Thymus (tissue), 14 donors: ENCODE data around the gene RHBDD2. TPM values are rescaled to one million over a fixed set of nuclear protein-coding genes. Genes with fewer than 3 reads are reported as not detected.
"Not testable (repeated sequence)": the region's sequence is repeated elsewhere in the genome, so short reads cannot be mapped to it uniquely, and the experiment has no call there.

ENCODE experiments used
- DNase-seq, 9 donors: peaks; one replicate each; pipeline ENCODE4 v3.0.0-alpha.2; 2013; ENCODE audit warnings: low spot score in 9 of 9, low read depth in 6 of 9, missing footprints in 1 of 9
- H3K27ac ChIP-seq, 2 donors: one replicate each; pipeline ENCODE4 v1.5.1; 2013; ENCODE audit warnings: control low read depth in 1 of 2, low read depth in 1 of 2, low read length in 1 of 2, mild to moderate bottlenecking in 1 of 2, moderate library complexity in 1 of 2
- H3K27me3 ChIP-seq, 2 donors: one replicate each; pipeline ENCODE4 v1.5.1; 2013; ENCODE audit warnings: low read length in 1 of 2; ENCODE audit not compliant: control insufficient read depth in 2 of 2, insufficient read depth in 1 of 2
- H3K36me3 ChIP-seq, 2 donors: one replicate each; pipeline ENCODE4 v1.5.1; 2013; ENCODE audit warnings: low read length in 1 of 2, mild to moderate bottlenecking in 1 of 2, moderate library complexity in 1 of 2; ENCODE audit not compliant: control insufficient read depth in 2 of 2, insufficient read depth in 2 of 2
- H3K4me1 ChIP-seq, 2 donors: one replicate each; pipeline ENCODE4 v1.5.1; 2013; ENCODE audit warnings: low read length in 2 of 2; ENCODE audit not compliant: control insufficient read depth in 2 of 2, insufficient read depth in 2 of 2
- H3K4me3 ChIP-seq, 2 donors: one replicate each; pipeline ENCODE4 v1.5.1; 2013; ENCODE audit warnings: low read length in 2 of 2, control low read depth in 1 of 2, mild to moderate bottlenecking in 1 of 2
- H3K9me3 ChIP-seq, 2 donors: one replicate each; pipeline ENCODE4 v1.5.1; 2013; ENCODE audit warnings: low read length in 1 of 2, mild to moderate bottlenecking in 1 of 2; ENCODE audit not compliant: control insufficient read depth in 2 of 2, insufficient read depth in 1 of 2
- WGBS: extraction: QIAGEN DNeasy Blood & Tissue Kit; methylation state at CpG from one replicate; pipeline ENCODE4 v1.1.7; 2013; 5-methylcytosine and 5-hydroxymethylcytosine counted together
- long read RNA-seq, 10 donors: transcript quantifications; one replicate each; lab custom pipeline, GENCODE V29; 2026
- polyA plus RNA-seq: library from polyadenylated mRNA; stranded (reverse); fragments of 200-250 nt; gene quantifications from one replicate; pipeline ENCODE4 v1.2.3, GENCODE V29; 2013
- total RNA-seq: library from RNA; stranded (reverse); fragments of 120-200 nt; gene quantifications from one replicate; pipeline ENCODE4 v1.2.4, GENCODE V29; 2013
- donor health status: healthy.

Gene RHBDD2
- total RNA-seq, result 18.3 TPM
- polyA plus RNA-seq, result 90.7 TPM
- long read RNA-seq, donor 1, partial matches to known transcripts, result 0 of 2 reads
- long read RNA-seq, donor 1, other reads (novel, unspliced or antisense), result 0 of 2 reads
- long read RNA-seq, donor 2, result 0 reads
- long read RNA-seq, donor 3, transcript RHBDD2-202 (5 exons, 1,878 nt), result minor isoform, 6 of 27 reads
- long read RNA-seq, donor 3, transcript RHBDD2-201 (4 exons, 1,802 nt), result major isoform, 13 of 27 reads
- long read RNA-seq, donor 3, partial matches to known transcripts, result 6 of 27 reads
- long read RNA-seq, donor 3, other reads (novel, unspliced or antisense), result 0 of 27 reads
- long read RNA-seq, donor 4, transcript RHBDD2-201 (4 exons, 1,802 nt), result major isoform, 5 of 13 reads
- long read RNA-seq, donor 4, partial matches to known transcripts, result 5 of 13 reads
- long read RNA-seq, donor 4, other reads (novel, unspliced or antisense), result 0 of 13 reads
- long read RNA-seq, donor 5, transcript RHBDD2-201 (4 exons, 1,802 nt), result major isoform, 10 of 24 reads
- long read RNA-seq, donor 5, transcript RHBDD2-203 (3 exons, 1,274 nt), result minor isoform, 8 of 24 reads
- long read RNA-seq, donor 5, partial matches to known transcripts, result 0 of 24 reads
- long read RNA-seq, donor 5, other reads (novel, unspliced or antisense), result 0 of 24 reads
- long read RNA-seq, donor 6, transcript RHBDD2-201 (4 exons, 1,802 nt), result minor isoform, 9 of 29 reads
- long read RNA-seq, donor 6, transcript RHBDD2-203 (3 exons, 1,274 nt), result major isoform, 17 of 29 reads
- long read RNA-seq, donor 6, partial matches to known transcripts, result 0 of 29 reads
- long read RNA-seq, donor 6, other reads (novel, unspliced or antisense), result 0 of 29 reads
- long read RNA-seq, donor 7, transcript RHBDD2-203 (3 exons, 1,274 nt), result minor isoform, 5 of 32 reads
- long read RNA-seq, donor 7, transcript RHBDD2-201 (4 exons, 1,802 nt), result major isoform, 22 of 32 reads
- long read RNA-seq, donor 7, partial matches to known transcripts, result 0 of 32 reads
- long read RNA-seq, donor 7, other reads (novel, unspliced or antisense), result 0 of 32 reads
- long read RNA-seq, donor 8, partial matches to known transcripts, result 0 of 7 reads
- long read RNA-seq, donor 8, other reads (novel, unspliced or antisense), result 0 of 7 reads
- long read RNA-seq, donor 9, transcript RHBDD2-201 (4 exons, 1,802 nt), result major isoform, 11 of 19 reads
- long read RNA-seq, donor 9, partial matches to known transcripts, result 0 of 19 reads
- long read RNA-seq, donor 9, other reads (novel, unspliced or antisense), result 0 of 19 reads
- long read RNA-seq, donor 10, transcript RHBDD2-201 (4 exons, 1,802 nt), result major isoform, 18 of 35 reads
- long read RNA-seq, donor 10, transcript RHBDD2-202 (5 exons, 1,878 nt), result minor isoform, 7 of 35 reads
- long read RNA-seq, donor 10, transcript RHBDD2-203 (3 exons, 1,274 nt), result minor isoform, 10 of 35 reads
- long read RNA-seq, donor 10, partial matches to known transcripts, result 0 of 35 reads
- long read RNA-seq, donor 10, other reads (novel, unspliced or antisense), result 0 of 35 reads

DNA sequence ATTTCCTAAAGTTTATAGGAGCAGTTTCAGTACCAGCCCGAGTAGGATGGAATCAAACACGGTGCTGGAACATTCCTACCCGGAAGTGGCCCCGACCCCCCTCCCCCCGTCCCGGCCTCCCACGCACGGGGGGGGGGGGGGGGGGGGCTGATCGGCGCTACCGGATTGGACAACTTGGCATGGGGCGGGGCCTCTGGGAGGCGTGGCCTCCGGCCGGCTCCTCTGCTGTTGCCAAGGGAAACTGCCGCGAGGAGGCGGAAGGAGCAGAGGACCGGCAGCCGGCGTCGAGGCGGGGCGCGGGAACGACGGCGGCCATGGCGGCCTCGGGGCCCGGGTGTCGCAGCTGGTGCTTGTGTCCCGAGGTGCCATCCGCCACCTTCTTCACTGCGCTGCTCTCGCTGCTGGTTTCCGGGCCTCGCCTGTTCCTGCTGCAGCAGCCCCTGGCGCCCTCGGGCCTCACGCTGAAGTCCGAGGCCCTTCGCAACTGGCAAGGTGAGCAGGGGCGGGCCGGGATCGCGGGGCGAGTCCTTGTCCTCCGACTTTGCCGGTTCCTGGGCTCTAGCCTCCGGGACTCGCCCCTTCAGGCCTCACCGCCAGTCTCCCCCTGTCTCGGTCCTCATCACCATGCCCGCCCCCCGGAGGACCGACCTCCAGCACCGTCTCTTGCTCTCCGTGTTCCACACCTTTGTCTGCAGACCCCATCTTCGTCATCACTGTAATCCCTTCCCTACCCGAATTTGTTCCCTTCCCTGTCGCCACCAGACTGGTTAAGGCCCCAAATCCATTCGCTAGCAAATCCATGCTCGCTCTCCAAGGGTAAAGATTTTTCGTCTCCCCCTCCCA, at the start of gene RHBDD2:
Gene RHBDD2, plus strand, starts transcription at position 266 of the 843 bp plus-strand sequence. Its CDS starts 49 bp downstream, at position 315.
- 2% methylated on average over 63 of the region's 65 CpGs for WGBS
- Histone ChIP-seq H3K4me1 (peaks cover 10 to 31% of the 10 kb centered on the region in 2 donors), H3K36me3 (peaks cover 26 to 27% of the 10 kb centered on the region in 2 donors), H3K27ac (peak within 1 kb of the TSS; percentile 85 to 90), H3K9me3 (no peaks in the 10 kb centered on the region), H3K4me3 (peak within 1 kb of the TSS; percentile 88 to 91), H3K27me3 (no peaks in the 10 kb centered on the region)
- peak; percentile 76 to 97 (median 92) for DNase-seq

DNA sequence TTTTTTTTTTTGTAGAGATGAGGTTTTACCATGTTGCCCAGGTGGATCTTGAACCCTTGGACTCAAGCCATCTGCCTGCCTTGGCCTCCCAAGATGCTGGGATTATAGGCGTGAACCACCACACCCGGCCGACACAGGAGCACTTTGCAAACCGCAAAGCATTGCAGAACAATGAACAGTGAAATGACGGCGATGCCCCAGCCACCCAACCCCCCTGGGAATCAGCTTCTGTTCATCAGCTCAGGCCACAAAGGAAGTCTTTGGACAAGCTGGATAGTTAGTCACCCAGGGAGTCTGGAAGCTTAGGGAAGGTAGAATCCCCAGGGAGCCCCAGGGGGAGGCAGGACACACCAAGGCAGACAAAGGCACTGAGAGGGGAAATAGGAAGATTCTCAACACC, 49.2 kb upstream of the RHBDD2 start:
- not testable (repeated sequence) for H3K4me3 ChIP-seq, H3K9me3 ChIP-seq, H3K36me3 ChIP-seq, H3K27me3 ChIP-seq, H3K4me1 ChIP-seq, DNase-seq, H3K27ac ChIP-seq
- 88% methylated on average over 6 of the region's 6 CpGs for WGBS

- Histone ChIP-seq H3K4me3 (no peak overlapping the region), H3K36me3 (no peaks in the 10 kb centered on the region), H3K4me1 (no peaks in the 10 kb centered on the region), H3K9me3 (no peaks in the 10 kb centered on the region), H3K27ac (no peak overlapping the region), H3K27me3 (no peaks in the 10 kb centered on the region)
- 92% methylated on average over 6 of the region's 6 CpGs for WGBS
- DNase-seq, result no peak
Measured at GRCh38 chr7:75830978-75831377, 47.9 kb upstream of the RHBDD2 start.

DNA sequence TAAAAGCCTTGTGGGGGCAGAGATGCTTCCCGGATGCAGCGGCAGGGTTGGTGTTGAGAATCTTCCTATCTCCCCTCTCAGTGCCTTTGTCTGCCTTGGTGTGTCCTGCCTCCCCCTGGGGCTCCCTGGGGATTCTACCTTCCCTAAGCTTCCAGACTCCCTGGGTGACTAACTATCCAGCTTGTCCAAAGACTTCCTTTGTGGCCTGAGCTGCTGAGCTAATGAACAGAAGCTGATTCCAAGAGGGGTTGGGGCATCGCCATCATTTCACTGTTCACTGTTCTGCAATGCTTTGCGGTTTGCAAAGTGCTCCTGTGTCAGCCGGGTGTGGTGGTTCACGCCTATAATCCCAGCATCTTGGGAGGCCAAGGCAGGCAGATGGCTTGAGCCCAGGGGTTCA, 45.2 kb upstream of the RHBDD2 start:
- not testable (repeated sequence) for H3K27me3 ChIP-seq, H3K9me3 ChIP-seq, H3K4me3 ChIP-seq, H3K27ac ChIP-seq, DNase-seq, H3K4me1 ChIP-seq, H3K36me3 ChIP-seq
- 97% methylated on average over 6 of the region's 6 CpGs for WGBS

DNA sequence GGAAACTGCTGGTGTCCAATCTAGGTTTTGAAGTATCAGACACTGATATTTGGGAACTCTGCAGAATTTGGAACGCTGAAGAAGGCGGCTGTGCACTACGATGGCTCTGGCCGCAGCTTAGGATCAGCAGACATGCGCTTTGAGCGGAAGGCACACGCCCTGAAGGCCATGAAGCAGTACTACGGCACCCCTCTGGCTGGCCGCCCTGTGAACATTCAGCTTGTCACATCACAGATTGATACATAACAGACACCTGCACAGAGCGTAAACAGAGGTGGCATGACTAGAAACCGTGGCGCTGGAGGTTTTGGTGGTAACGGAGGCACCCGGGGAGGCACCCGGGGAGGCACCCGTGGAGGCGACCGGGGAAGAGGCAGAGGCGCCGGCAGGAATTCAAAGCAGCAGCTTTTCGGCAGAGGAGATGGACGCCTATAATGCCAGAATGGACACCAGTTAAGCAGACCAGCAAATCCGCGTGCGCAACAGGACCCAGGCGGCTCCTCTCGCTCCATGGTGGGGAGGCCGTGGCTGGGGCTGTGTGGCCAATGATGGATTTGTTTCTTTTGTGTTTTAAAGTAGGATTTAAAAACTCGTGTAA, 43.0 kb upstream of the RHBDD2 start:
- DNase-seq, result no peak
- Histone ChIP-seq H3K4me1 (no peaks in the 10 kb centered on the region), H3K9me3 (no peaks in the 10 kb centered on the region), H3K36me3 (no peaks in the 10 kb centered on the region), H3K27me3 (no peaks in the 10 kb centered on the region), H3K4me3 (no peak overlapping the region), H3K27ac (no peak overlapping the region)
- whole genome bisulfite sequencing, result 96% methylated on average over 29 of the region's 29 CpGs

- H3K27me3 ChIP-seq, result no peaks in the 10 kb centered on the region
- no peak for DNase-seq
- no peaks in the 10 kb centered on the region for H3K9me3 ChIP-seq
- no peak overlapping the region for H3K27ac ChIP-seq
- WGBS, result 98% methylated on average over 7 of the region's 7 CpGs
- no peaks in the 10 kb centered on the region for H3K4me1 ChIP-seq
- H3K36me3 ChIP-seq, result no peaks in the 10 kb centered on the region
- no peak overlapping the region for H3K4me3 ChIP-seq
Measured at GRCh38 chr7:75836798-75837197, 42.0 kb upstream of the RHBDD2 start.

DNA sequence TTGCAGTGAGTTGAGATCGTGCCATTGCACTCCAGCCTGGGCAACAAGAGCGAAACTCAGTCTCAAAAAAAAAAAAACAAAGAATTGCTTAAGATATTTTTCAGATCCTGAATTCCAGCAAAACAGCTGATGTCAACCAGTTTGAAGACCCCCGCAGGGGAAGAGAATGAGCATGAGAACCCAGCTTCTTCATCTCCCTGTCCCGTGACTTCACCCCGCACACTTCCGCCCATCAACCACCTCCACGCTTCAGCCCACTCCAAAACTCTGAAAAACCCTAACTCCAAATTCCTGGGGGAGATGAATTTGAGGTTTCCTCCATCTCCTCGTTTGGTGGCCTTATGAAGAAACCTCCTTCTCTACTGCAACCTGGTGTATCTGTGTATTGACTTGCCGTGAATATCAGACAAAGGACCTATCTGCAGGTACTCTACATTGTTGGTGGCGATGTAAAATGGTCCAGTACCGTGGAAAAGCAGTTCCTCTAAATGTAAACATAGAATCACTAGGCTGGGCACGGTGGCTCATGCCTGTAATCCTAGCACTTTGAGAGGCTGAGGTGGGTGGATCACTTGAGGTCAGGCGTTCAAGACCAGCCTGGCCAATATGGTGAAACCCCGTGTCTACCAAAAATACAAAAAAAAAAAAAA, 40.4 kb upstream of the RHBDD2 start:
- not testable (repeated sequence) for H3K27me3 ChIP-seq

More for the DNA sequence above, 40.4 kb upstream of the RHBDD2 start:
- DNase-seq, H3K4me3 ChIP-seq, H3K36me3 ChIP-seq, H3K9me3 ChIP-seq, H3K4me1 ChIP-seq, H3K27ac ChIP-seq: not testable (repeated sequence)
- 91% methylated on average over 14 of the region's 14 CpGs for WGBS
